ENCODE results near the gene NDEL1.

Gene NDEL1

GRCh38 chr17:8503807-8504206 is 68.1 kb downstream of the NDEL1 start:
- no peak for DNase-seq (ENCODE audit: low read depth)

- no peak for DNase-seq (ENCODE audit: low read depth)
These were observed 69.0 kb downstream of the NDEL1 start for GRCh38 chr17:8504460-8505207.

- DNase-seq (ENCODE audit: low read depth): no peak
These were observed 70.5 kb downstream of the NDEL1 start for GRCh38 chr17:8506145-8506544.

DNA sequence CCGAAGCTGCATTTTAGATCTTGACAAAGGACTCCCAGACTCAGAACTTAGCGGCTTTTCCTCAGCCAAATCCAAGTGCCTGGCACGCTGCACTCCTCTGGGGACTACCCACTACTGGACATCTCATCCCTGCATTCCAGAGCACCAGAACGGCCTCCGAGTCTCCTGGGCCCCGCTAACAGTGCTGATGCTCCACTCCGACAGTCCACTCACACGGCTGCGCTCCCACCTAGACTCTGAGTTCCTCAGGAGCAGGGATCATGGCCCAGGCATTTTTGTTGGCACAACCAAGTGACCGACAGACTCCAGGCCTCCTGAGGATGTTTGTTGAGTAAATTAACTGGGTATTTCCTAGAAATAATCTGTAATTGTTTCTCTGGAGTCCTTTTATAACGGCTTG is 79.1 kb downstream of the NDEL1 start:
- DNase-seq (ENCODE audit: low read depth): no peak
